ENCODE results near the gene TCFL5. TPM values are rescaled to one million over a fixed set of nuclear protein-coding genes. Genes with fewer than 3 reads are reported as not detected.

Gene TCFL5
- total RNA-seq, 1 experiment from 2014 or later: 23.8 TPM

DNA sequence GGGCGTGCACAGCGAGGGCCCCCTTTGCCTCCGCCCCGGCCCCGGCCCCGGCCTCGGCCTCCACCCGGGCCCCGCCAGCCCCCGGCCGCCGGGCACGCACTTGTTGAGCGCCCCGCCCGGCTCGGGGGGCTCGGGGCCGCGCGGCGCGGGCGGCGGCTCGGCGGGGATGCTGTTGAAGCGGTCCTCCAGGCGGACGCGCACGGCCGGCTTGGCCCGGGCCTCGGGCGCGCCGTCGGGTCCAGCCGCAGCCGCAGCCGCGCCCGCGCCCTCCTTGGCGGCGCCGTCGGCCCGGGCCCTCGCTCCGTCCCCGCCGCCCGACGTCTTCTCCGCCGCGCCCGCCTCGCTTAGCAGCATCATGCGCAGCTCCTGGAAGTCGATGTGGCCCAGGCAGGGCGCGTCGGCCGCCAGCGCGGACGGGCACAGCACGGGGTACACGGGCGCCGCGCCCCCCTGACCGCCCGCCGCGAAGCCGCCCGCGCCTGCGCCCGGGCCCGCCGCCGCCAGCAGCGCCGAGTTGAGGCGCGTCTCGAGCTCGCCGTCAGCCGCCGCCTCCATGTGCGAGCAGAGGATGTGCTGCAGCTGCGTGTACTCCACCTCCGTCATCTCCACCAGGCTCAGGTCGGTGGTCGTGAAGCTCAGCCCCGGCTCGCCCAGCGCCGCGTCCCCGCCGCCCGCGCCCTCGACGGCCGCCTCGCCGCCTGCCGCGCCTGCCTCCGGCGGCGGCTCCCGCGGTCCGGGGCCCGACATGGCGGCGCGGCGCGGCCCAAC, 514 bp downstream of the TCFL5 start:
- no TSS peak for BruUV-seq (replicated peaks)
- Histone ChIP-seq H3K27ac (ENCODE audit: low read length) (no peak overlapping the region), H3K4me1 (ENCODE audit: control insufficient read depth, insufficient read depth, low read length) (peaks cover 12% of the 10 kb centered on the region), H3K9me3 (ENCODE audit: control insufficient read depth, insufficient read depth, low read depth, low read length) (no peaks in the 10 kb centered on the region), H3K36me3 (ENCODE audit: control insufficient read depth, insufficient read depth, low read length) (peaks cover 5% of the 10 kb centered on the region), H3K4me3 (ENCODE audit: low read depth in 2 of 2, low read length in 2 of 2) (peak overlapping the region; percentile 57 to 66), H3K27me3 (ENCODE audit: control insufficient read depth, insufficient read depth, low read length) (no peaks in the 10 kb centered on the region)
- ChIA-PET POLR2A (no interaction called here), CTCF (interaction anchor here (0.6 kb wide), 1 partner anchor 39 kb away, joined by 3 read pairs; no protein-coding TSS in a partner anchor)
- in situ Hi-C loops (cut with HindIII; ENCODE audit: low pct_unique_long_range_greater_than_20kb, low sequenced_read_pairs) (no loop called here), intact Hi-C loops (cut with micrococcal nuclease; ENCODE audit: unreplicated experiment) (no loop called here)
- peak; percentile 64 for ATAC-seq
- no peak for DNase-seq (ENCODE audit: low read depth, low spot score)
- TF ChIP-seq SIN3A (IDR thresholded peaks at IDR 0.05; ENCODE audit: borderline replicate concordance, insufficient read depth, low read depth, low read length): 0 out of 2 replicates have a peak, but pooled peaks have one; percentile 40
- no peak for TF ChIP-seq TCF7L2 (IDR thresholded peaks at IDR 0.05; ENCODE audit: low read depth, low read length)
- TF ChIP-seq, protein P1, sequence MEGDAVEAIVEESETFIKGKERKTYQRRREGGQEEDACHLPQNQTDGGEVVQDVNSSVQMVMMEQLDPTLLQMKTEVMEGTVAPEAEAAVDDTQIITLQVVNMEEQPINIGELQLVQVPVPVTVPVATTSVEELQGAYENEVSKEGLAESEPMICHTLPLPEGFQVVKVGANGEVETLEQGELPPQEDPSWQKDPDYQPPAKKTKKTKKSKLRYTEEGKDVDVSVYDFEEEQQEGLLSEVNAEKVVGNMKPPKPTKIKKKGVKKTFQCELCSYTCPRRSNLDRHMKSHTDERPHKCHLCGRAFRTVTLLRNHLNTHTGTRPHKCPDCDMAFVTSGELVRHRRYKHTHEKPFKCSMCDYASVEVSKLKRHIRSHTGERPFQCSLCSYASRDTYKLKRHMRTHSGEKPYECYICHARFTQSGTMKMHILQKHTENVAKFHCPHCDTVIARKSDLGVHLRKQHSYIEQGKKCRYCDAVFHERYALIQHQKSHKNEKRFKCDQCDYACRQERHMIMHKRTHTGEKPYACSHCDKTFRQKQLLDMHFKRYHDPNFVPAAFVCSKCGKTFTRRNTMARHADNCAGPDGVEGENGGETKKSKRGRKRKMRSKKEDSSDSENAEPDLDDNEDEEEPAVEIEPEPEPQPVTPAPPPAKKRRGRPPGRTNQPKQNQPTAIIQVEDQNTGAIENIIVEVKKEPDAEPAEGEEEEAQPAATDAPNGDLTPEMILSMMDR (IDR thresholded peaks at IDR 0.05): no peak

DNA sequence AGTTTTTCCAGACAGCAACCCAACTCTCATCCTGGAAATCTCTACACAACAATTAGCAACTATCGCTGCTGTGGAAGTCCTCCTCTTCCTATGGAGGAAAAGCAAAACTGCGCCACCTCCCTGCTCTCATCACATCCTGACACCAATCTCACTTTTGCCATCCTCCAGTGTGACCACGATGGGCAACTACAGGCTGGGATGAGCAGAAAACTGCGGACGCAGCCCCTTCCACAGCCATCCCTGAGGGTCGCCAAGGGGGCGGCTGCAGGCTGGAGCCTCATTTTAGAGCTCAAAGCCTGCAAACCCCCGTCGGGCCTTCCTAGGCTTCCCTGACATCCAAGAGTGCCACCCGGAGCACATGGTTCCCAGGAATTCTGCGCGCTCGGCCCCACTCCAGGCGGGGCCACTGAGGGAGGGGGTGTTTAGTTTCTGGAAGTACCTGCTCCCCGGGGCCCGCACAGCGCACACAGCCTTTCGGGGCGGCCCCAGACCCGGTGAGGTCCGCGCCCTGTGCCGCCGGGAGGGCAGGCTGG, 1.2 kb downstream of the TCFL5 start:
- H3K36me3 ChIP-seq (ENCODE audit: control insufficient read depth, insufficient read depth, low read length): peaks cover 5% of the 10 kb centered on the region
- in situ Hi-C loops (cut with HindIII; ENCODE audit: low pct_unique_long_range_greater_than_20kb, low sequenced_read_pairs): no loop called here
- POLR2A ChIA-PET: no interaction called here
- no peaks in the 10 kb centered on the region for H3K9me3 ChIP-seq (ENCODE audit: control insufficient read depth, insufficient read depth, low read depth, low read length)
- H3K27me3 ChIP-seq (ENCODE audit: control insufficient read depth, insufficient read depth, low read length): no peaks in the 10 kb centered on the region
- CTCF ChIA-PET: interaction anchor here (0.9 kb wide), 1 partner anchor 38 kb away, joined by 7 read pairs; no protein-coding TSS in a partner anchor
- H3K4me1 ChIP-seq (ENCODE audit: control insufficient read depth, insufficient read depth, low read length): peaks cover 12% of the 10 kb centered on the region
- intact Hi-C loops (cut with micrococcal nuclease; ENCODE audit: unreplicated experiment): no loop called here
- no TSS peak for BruUV-seq (replicated peaks)
- H3K27ac ChIP-seq (ENCODE audit: low read length): peak overlapping the region; percentile 74
- H3K4me3 ChIP-seq (ENCODE audit: low read depth in 2 of 2, low read length in 2 of 2): peak overlapping the region; percentile 57 to 66
- ATAC-seq: peak; percentile 33
- DNase-seq (ENCODE audit: low read depth, low spot score): no peak
- TF ChIP-seq POLR2AphosphoS5 (IDR thresholded peaks at IDR 0.05; ENCODE audit: low read depth, low read length): no peak
- no peak for TF ChIP-seq SIN3A (IDR thresholded peaks at IDR 0.05; ENCODE audit: borderline replicate concordance, insufficient read depth, low read depth, low read length)
- TF ChIP-seq, protein P1 (IDR thresholded peaks at IDR 0.05): no peak
- TF ChIP-seq, protein P2, sequence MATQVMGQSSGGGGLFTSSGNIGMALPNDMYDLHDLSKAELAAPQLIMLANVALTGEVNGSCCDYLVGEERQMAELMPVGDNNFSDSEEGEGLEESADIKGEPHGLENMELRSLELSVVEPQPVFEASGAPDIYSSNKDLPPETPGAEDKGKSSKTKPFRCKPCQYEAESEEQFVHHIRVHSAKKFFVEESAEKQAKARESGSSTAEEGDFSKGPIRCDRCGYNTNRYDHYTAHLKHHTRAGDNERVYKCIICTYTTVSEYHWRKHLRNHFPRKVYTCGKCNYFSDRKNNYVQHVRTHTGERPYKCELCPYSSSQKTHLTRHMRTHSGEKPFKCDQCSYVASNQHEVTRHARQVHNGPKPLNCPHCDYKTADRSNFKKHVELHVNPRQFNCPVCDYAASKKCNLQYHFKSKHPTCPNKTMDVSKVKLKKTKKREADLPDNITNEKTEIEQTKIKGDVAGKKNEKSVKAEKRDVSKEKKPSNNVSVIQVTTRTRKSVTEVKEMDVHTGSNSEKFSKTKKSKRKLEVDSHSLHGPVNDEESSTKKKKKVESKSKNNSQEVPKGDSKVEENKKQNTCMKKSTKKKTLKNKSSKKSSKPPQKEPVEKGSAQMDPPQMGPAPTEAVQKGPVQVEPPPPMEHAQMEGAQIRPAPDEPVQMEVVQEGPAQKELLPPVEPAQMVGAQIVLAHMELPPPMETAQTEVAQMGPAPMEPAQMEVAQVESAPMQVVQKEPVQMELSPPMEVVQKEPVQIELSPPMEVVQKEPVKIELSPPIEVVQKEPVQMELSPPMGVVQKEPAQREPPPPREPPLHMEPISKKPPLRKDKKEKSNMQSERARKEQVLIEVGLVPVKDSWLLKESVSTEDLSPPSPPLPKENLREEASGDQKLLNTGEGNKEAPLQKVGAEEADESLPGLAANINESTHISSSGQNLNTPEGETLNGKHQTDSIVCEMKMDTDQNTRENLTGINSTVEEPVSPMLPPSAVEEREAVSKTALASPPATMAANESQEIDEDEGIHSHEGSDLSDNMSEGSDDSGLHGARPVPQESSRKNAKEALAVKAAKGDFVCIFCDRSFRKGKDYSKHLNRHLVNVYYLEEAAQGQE (IDR thresholded peaks at IDR 0.05; ENCODE audit: insufficient read depth in 1 of 2, low read depth in 2 of 2, low read length in 1 of 2): no peak
- TF ChIP-seq TCF7L2 (IDR thresholded peaks at IDR 0.05; ENCODE audit: low read depth, low read length): no peak
